Measurements from ENCODE around the gene RAD9A.
A peak's percentile ranks its signal among the peaks of the same experiment; 100 is the strongest.

Gene RAD9A

DNA sequence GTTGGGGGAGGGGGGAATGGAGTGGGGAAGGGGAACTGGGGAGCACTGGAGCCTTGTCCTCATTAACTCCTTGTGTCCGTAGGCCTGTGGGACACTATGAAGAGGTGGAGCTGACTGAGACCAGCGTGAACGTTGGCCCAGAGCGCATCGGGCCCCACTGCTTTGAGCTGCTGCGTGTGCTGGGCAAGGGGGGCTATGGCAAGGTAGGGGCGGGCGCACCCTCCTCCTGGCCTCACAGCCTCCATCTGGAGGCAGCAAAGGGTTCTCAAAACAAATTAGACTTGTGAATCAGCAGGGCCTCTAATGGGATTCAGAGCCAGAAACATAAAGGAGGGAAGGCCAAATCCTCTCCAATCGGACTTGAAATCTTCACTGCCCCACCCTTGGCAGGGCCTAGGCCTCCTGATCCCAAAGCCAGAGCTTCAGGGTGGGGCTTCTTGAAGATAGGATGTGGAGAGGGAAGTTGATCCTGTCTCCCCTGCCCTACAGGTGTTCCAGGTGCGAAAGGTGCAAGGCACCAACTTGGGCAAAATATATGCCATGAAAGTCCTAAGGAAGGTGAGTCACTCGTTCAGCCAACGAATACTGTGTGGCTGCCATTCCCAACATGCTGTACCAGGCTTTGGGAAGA is 37.4 kb downstream of the RAD9A start:
- no peak for DNase-seq

DNA sequence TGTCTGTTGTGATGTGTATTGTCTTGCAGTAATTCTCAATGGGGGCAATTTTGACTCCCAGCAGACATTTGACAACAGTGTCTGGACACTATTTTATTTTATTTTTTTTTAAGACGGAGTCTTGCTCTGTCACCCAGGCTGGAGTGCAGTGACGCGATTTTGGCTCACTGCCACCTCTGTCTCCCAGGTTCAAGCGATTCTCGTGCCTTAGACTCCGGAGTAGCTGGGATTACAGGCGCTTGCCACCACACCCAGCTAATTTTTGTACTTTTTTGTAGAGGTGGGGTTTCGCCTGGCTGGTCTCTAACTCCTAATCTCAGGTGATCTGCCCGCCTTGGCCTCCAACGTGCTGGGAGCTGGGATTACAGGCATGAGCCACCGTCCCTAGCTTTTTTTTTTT is 37.9 kb downstream of the RAD9A start:
- DNase-seq, result no peak

DNA sequence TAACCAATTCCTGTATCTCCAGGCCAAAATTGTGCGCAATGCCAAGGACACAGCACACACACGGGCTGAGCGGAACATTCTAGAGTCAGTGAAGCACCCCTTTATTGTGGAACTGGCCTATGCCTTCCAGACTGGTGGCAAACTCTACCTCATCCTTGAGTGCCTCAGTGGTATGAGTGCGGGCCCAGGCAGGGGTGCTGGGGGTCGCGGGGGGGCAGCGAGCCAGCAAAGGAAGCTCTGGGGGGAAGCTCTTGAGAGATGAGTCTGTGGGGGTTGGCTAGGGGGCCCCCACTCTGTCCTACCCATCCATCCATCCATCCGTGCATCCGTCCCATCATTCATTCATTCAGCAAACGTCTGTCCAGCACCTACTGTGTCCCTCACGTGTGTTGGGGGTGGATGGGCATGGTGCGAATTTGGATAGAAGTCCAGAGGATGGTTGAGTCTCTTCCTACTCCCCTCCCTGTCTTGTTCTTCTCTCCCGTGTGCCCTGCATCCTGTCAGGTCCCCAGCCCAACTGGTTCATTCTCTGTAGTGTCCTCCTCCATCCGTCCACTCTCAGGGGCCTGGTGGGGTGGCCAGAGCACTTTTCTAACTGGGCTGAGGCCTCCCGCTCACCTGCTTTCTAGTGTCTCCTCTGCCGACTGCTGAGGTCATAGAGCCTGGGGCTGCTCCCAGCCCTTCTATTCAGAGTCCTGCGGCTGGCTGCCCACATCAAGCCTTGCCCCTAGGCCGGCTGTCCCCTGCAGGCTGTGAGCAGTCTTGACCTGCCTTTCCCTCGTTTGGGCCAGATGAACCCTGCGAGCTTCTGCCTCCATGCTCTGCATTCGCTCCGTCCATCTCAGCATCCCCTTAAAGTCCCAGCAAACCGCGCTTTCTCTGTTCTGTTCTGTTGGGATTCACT is 39.8 kb downstream of the RAD9A start:
- no peak for DNase-seq

DNA sequence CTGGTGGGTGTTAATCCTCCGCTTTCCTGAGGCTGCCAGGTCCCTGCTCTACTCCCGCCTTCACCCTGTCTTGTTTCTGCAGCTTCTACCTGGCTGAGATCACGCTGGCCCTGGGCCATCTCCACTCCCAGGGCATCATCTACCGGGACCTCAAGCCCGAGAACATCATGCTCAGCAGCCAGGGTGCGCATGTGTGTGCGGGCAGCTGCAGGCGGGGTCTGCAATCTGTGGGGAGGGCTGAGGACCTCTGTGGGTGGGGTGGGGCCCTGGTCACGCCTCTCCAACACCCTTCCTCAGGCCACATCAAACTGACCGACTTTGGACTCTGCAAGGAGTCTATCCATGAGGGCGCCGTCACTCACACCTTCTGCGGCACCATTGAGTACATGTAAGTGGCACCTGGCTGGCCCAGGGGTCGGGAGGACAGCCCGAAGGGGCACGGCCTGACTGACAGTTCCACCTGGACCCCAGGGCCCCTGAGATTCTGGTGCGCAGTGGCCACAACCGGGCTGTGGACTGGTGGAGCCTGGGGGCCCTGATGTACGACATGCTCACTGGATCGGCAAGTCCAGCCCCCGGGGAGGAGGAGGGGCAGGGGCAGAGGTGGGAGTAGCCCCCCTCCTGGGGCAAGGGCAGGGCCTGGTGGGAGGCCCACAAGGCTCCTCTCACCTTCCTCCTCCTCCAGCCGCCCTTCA is 41.0 kb downstream of the RAD9A start:
- DNase-seq, result no peak

DNA sequence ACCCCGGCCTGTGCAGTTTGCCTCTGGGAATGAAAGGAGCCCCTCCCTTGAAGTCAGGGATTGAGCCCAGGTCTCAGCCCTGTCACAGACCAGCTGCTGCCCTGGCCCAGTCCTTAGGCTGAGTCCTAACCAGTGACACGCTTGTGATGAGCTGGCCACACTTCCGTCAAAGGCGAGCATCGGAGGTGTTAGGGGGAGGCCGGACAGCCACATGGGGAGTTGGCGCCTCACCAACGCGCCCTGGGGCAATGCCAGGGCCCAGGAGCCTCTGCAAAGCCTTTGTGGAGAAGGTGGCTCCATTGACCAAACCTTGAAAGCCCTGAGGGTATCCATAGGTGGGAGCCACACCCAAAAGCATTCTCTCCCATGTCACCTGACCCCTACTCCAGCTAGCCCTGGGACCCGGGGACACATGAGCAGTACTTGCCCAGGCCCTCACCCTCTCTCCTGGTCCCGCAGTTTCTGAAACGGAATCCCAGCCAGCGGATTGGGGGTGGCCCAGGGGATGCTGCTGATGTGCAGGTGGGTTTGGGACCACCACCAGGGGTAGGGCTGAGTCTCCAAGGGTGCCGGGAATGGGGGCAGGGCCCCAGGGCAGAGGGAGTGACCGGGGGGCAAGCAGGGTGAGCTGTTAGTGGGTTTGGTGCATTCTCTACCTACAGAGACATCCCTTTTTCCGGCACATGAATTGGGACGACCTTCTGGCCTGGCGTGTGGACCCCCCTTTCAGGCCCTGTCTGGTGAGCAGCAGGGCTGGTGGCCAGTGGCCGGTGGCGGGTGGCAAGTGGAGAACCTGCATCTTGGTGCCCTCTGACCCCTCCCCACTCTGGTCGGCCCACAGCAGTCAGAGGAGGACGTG is 42.0 kb downstream of the RAD9A start:
- DNase-seq, result no peak

DNA sequence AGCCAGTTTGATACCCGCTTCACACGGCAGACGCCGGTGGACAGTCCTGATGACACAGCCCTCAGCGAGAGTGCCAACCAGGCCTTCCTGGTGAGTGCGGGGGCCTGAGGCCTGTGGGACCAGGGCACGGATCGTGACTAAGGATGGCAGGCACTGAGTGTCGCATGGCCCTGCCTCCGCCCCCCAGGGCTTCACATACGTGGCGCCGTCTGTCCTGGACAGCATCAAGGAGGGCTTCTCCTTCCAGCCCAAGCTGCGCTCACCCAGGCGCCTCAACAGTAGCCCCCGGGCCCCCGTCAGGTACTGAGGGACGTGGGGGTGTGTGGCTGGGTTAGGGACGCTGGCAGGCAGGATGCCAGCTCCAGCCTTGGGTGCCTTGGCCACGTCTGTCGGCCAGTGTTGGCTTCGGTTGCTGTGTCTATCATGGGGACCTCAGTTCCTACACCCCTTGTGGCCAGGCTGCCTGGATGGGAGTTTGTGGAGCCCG is 42.7 kb downstream of the RAD9A start:
- DNase-seq, result no peak

DNA sequence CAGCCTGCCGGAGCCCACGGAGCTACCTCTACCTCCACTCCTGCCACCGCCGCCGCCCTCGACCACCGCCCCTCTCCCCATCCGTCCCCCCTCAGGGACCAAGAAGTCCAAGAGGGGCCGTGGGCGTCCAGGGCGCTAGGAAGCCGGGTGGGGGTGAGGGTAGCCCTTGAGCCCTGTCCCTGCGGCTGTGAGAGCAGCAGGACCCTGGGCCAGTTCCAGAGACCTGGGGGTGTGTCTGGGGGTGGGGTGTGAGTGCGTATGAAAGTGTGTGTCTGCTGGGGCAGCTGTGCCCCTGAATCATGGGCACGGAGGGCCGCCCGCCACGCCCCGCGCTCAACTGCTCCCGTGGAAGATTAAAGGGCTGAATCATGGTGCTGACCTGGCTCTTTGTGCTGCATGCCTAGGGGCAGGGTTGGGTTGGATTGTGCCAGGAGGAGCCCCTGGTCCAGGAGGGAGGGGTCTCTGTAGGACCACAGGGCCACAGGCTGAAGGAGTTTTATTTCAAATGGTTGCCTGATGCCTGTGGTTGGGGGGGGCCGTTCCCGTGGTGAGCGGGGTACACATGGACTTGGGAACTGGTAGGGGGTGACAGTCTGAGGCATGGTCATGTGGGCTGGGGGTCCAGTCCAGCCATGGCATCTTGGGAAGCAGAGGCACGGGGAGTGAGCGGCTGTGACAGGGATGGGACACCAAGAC is 43.4 kb downstream of the RAD9A start:
- no peak for DNase-seq

DNA sequence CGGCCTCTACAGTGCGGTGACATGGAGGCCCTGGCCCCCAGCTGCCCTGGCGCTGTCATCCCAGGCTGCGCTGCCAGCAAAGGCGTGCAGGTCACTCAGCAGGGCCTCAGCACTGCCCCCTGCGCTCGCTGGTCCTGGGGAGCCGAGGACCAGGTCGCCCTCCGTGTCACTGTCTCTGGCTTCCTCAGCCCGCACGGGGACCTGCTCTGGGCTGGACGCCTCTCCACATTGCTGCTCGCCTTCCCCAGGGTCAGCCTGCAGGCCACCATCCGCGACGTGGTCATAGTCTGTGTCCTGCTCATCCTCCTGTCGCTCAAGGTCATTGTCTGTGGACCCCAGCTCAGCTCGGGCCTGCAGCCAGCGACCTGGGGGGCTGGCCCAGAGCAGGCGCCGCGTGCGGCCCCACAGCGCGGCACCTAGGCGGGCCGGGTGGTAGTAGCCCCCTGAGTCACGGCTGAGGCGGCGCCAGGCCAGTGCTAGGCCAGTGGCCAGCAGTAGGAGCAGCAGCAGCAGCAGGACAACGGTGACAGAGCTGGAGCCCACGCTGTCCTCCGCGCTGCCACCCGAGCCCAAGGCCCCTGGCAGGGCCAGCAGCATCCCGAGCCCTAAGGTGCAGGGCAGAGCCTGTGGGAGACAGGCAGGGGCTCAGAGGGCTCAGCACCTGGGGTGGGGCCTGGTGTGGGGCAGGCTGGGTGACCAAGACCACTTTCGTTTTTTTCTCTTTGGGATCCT is 44.1 kb downstream of the RAD9A start:
- DNase-seq, result no peak

DNA sequence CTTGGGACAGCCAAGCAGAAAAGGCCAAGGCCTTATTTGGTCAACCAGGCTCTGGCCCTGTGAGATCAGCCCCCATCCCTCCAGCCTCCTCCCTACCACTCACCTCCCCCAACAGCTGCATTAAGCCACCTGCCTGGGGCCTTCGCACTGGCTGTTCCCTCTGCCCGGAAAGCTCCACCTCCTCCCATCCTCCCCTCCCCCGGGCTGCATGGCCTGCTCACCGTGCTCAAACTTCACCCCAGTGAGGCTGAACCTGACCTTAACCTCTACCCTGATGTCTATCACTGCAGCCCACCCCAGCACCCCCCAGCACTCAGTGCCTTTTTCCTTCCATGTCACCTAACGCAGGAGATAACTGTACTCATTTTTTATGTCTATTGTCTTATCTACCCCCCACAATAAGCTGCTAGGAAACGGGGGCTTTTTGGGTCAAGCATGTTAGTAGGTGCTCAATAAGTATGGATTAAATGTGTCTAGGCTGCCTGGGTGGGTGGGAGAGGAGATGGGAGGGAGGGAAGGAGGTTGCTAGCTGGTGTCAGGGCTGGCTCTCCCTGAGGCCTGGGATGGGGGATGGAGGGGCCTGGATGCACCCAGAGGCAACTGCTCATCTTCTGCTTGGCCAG is 44.8 kb downstream of the RAD9A start:
- DNase-seq, result peak; percentile 65

DNA sequence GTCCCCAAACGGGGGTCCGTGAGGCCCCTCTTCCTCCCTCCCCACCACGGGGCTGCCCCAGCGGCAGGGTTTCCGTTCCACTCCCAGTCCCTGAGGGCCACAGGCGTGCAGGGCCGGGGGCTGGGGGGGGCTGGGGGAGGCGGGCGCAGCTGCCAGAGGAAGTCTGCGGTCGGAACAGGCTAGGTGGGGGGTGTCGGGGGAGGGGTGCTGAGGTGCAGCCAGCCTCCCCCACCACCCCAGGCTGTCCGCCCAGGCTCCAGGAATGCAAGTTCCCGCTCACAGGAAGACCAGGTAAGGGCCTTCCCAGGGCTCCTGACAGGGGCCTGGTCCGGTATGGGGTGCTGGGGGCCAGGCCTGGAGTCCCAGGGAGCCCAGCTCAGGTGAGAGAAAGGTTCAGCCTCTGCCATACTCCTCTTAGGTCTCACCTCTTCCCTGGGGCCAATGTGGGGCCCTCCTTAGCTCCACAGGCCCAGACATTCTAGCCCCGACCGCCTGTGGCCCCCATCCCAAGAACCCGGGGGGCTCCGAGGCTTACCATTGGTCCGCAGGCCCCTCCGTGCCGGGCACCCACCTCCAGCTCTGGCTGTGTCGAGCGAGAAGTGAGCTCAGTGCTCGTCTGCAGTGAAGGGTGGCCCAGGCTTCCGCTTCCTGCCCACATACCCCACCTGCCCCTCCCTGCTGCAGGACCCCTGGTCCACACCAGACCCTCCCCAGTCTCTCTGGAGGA is 45.5 kb downstream of the RAD9A start, which contains the start of gene PTPRCAP:
TSS of gene PTPRCAP (minus strand) at position 601 of the 727 bp plus-strand sequence. CDS start at position 538, 63 bp downstream.
- peak; percentile 69 for DNase-seq

DNA sequence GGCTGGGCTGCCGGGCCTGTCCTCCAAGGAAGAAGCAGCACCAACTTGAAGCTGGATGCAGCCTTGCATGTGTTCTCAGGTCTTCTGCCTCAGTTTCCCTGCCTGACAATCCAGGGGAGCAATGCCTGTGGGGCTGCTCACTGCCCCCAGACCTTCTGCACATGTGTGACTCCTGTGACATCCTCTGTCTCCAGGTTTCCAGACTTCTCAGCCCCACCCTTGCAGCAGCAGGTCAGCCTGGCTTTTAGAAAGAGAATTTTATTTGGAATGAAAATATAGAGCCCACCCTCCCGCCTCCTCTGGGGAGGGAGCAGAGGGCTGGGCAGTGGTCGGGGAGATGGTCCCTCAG is 46.0 kb downstream of the RAD9A start:
- DNase-seq, result no peak

DNA sequence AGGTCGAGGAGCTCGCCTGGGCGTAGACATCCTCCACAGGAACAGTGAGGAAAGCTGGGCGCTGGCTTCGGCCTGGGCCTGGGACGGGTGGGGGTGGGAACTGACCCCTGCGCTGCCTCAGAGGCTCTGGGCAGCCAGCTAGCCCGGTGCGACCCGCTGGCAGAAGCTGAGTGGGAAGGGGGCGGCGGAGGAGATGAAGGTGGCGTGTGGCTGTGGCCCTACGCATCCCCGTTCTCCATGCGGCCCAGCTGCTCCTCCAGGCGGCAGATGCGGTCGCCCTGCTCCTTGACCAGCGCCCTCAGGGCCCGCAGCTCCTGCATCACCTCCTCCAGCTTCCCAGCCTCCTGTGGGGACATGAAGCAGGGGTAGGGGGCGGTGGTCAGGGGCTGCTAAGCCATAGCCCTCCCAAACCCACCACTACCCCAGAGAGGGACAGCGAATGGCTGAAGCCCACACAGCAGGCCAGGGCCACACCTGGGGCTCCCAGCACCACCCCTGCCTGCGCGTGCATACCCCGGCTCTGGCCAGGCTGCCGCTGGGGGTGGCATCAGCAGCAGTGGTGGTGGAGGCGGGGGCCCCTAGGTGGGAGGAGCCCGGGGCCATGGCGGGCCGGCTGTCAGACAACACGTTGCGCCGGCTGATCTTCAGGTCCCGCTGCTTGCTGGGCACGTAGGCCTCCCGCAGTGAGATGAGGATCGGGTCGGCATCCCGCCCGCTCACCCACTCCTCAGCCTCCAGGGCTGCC is 46.5 kb downstream of the RAD9A start:
- DNase-seq, result peak; percentile 76

DNA sequence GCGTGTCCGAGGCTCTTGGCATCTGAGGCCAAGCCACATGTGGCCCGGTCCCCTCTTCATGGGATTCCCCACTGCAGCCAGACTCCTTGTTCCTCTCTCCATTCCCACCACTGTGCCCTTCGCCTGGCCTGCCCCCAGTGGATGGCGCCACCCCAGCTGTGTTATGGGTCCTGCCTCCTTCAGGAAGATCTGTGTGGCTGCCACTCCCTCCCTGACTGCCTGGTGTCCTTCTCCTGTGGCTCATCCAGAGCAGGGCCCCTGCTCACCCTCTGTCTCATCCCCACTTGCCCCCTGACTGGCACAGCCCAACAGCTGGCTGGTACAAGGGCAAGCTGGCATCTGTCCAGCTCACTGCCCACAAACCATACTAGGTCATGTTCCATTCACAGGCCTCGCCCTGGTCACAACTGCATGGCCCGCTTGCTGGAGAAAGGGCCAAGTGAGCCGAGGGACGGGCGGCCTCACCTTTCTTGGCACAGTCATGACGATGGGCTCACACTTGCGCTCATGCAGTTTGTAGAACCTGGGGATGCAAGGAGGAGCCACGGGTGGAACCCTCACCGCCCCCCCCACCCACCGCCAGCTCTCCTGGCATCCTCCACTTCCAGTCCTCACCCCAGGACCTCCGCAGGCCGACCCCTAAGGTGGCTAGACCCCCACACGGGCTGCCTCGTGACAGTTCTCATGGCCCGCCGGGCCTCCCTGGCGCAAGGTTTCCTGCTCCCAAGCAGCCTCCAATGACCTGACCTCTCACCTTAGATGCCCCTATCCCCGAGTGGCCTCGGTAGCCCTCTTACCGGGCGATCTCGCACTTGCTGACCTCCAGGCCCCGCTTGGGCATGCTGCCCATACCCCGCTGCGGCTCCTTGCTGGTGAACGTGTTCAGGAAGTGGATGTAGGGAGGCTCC is 47.8 kb downstream of the RAD9A start:
- DNase-seq, result no peak

DNA sequence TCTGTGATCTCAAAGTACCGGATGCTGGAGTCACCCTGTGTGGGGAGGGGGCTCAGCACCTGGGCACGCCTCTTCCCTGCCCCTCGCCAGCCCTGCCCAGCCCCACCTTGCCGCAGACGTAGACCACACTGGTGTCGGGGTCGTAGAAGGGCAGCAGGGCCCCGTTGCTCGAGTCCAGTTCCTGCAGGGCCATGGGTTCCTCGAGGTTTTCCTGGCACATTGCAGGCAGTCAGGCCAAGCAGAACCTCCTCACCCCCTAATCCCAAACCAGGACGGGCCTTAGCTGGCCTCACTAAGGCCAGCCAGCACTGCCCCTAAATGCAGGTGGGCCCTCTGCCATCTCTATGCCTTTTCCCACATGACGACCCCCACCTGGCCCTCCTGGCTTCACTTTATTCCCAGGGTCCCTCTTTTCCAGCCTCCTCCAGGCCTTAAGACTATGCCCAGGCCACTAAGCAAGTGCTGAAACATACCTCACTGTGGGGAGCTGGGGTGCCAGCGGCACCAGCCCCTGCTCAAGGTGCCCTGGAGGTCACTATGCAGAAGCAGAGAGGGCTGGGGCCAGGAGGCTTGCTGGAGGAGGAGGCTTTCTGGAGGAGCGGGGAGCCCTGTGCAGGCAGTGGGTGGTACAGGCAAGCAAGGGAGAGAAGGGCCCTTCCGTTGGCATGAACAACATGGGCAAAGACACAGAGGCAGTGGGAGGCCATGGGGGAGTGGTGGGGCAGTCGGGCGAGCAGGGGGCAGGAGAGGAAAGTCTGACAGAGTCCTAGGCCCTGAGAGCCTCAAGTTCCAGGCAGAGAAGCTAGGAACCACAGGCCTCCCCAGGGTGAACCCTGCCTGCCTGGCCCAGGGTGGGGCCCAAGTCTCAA is 48.7 kb downstream of the RAD9A start:
- no peak for DNase-seq

DNA sequence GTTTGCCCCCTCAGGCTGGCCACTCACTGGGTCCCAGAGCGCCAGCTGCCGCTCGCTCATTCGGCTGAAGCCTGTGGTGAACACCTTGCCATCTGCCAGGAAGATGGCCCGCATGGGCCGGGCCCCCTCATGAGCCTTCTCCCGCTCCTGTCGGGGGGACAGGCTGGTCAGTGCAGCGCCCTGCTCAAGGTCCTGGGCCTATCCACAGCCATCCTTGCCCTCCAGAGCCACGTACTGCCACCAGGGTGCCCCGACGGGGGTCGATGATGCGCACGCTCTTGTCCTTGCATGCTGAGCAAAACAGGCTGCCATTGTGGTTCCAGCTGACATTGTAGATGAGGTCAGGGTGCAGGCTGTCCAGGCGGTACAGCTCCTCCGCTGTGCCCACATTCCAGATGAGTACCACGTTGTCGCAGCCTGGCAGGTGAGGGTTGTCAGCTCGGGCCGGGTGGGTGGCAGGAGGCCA is 49.3 kb downstream of the RAD9A start:
- no peak for DNase-seq

DNA sequence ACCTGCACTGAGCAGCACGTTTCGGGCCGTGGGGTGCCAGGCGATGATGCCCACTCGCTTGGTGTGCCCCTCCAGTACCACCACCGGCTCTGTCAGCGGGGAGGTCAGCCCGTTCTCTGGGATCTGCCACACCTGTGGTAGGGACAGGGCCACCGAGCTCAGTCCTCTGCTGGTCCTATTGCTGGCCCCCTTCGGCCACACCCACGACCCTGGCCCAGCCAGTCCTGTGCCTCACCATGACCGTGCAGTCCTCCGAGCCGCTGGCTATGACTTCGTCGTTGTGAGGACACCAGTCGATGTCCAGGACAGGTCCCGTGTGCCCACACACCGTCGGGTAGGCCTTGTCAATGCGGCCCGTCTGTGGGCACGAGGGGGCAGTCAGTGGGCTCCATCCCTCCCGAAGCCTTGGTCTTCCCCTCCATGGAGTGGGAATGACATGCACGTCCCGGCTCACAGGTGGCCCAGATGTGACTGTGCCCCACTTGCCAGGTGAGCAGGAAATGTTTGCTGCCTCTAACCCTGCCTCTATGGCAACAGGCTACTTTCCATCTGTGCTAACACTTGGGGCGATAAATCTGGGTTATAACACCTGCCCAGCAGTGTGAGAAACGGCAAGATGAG is 50.1 kb downstream of the RAD9A start:
- DNase-seq, result no peak

Measured in activated CD8-positive, alpha-beta memory T cell treated with anti-CD3 and anti-CD28 coated beads, Interleukin-2, amount 50 U/mL, for 4 hours (primary cell).